HCT116 (cell line): Measurements from ENCODE around the gene VLDLR.

Source experiments
- CEBPB ChIP-seq: IDR thresholded peaks from 2 replicates; pipeline ENCODE4 v1.6.1; 2012; ENCODE audit warnings: low read depth
- CTCF ChIP-seq, 3 experiments: fragments of 200-600 bp in 1 of 3; sonication (generic) in 1 of 3; IDR thresholded peaks in 2 of 3; conservative IDR thresholded peaks in 1 of 3; 2 replicates each; pipeline ENCODE4 v1.5.1; 2012 to 2017; ENCODE audit warnings: low read depth in 2 of 3, low read length in 2 of 3, antibody characterized with exemption in 1 of 3, borderline replicate concordance in 1 of 3, control low read depth in 1 of 3, mild to moderate bottlenecking in 1 of 3, mixed read lengths in 1 of 3, mixed run types in 1 of 3, moderate library complexity in 1 of 3; ENCODE audit not compliant: insufficient read depth in 1 of 3
- EZH2 ChIP-seq: fragments of 200-600 bp; sonication (generic); IDR thresholded peaks from 2 replicates; pipeline ENCODE4 v1.6.1; 2017; ENCODE audit warnings: antibody characterized with exemption, mixed run types
- EZH2phosphoT487 ChIP-seq: fragments of 200-600 bp; IDR thresholded peaks from 2 replicates; pipeline ENCODE4 v1.6.1; 2018; ENCODE audit warnings: antibody characterized with exemption, borderline replicate concordance
- MAX ChIP-seq: IDR thresholded peaks from 2 replicates; pipeline ENCODE4 v1.6.1; 2012
- POLR2A ChIP-seq: IDR thresholded peaks from 2 replicates; pipeline ENCODE4 v1.7.0; 2011; ENCODE audit warnings: borderline replicate concordance; ENCODE audit not compliant: insufficient read depth, insufficient read length; ENCODE audit errors: extremely low read depth
- POLR2AphosphoS5 ChIP-seq: IDR thresholded peaks from 2 replicates; pipeline ENCODE4 v1.6.1; 2011; ENCODE audit warnings: mild to moderate bottlenecking, low read depth, low read length, moderate library complexity
- TCF7L2 ChIP-seq: IDR thresholded peaks from 2 replicates; pipeline ENCODE4 v1.7.0; 2011; ENCODE audit warnings: borderline replicate concordance, inconsistent platforms; ENCODE audit not compliant: insufficient read depth, insufficient read length; ENCODE audit errors: extremely low read depth
- YY1 ChIP-seq: IDR thresholded peaks from 2 replicates; pipeline ENCODE4 v1.6.1; 2011; ENCODE audit warnings: low read length, low read depth, moderate library complexity, mild to moderate bottlenecking; ENCODE audit not compliant: insufficient replicate concordance; ENCODE audit errors: extremely low read depth

GRCh38 chr9:2663461-2664173 lies 42.0 kb downstream of the VLDLR start:
- no peak for TF ChIP-seq TCF7L2
- TF ChIP-seq EZH2phosphoT487, result no peak
- TF ChIP-seq POLR2AphosphoS5, result no peak
- TF ChIP-seq CTCF (IDR thresholded peaks at IDR 0.05 in 2 of 3, conservative IDR thresholded peaks at IDR 0.05 in 1 of 3; ENCODE audit: borderline replicate concordance in 1 of 3, insufficient read depth in 1 of 3, low read depth in 2 of 3, low read length in 2 of 3), result no peak
- TF ChIP-seq POLR2A, result no peak
- TF ChIP-seq EZH2, result no peak
- no peak for TF ChIP-seq CEBPB
- TF ChIP-seq MAX, result no peak
- TF ChIP-seq YY1, result no peak
